HepG2 (cell line): ENCODE data around the gene OBSL1. TPM values are rescaled to one million over a fixed set of nuclear protein-coding genes. Genes with fewer than 3 reads are reported as not detected.

Source experiments
- ATF7-NPFF ChIP-seq: sonication (generic); formaldehyde crosslinking; IDR thresholded peaks from 2 replicates; pipeline ENCODE4 v1.8.1; 2023; ENCODE audit warnings: mild to moderate bottlenecking, low read depth, missing genetic modification reagents, moderate library complexity
- CREBL2 ChIP-seq: sonication (generic); formaldehyde crosslinking; IDR thresholded peaks from 2 replicates; pipeline ENCODE4 v1.8.1; 2023; ENCODE audit warnings: missing genetic modification reagents, mild to moderate bottlenecking, borderline replicate concordance
- GRHL1 ChIP-seq: sonication (generic); formaldehyde crosslinking; conservative IDR thresholded peaks from 2 replicates; pipeline ENCODE4 v1.8.0; 2022; ENCODE audit warnings: missing genetic modification reagents
- MAX ChIP-seq: IDR thresholded peaks from 2 replicates; pipeline ENCODE4 v1.6.1; 2012; ENCODE audit warnings: inconsistent platforms
- MLX ChIP-seq: IDR thresholded peaks from 2 replicates; pipeline ENCODE4 v1.6.1; 2016
- RARG ChIP-seq: sonication (generic); formaldehyde crosslinking; IDR thresholded peaks from 2 replicates; pipeline ENCODE4 v1.4.0; 2020; ENCODE audit warnings: low read depth, mild to moderate bottlenecking, missing genetic modification reagents
- RBAK ChIP-seq: sonication (generic); formaldehyde crosslinking; IDR thresholded peaks from 2 replicates; pipeline ENCODE4 v1.5.1; 2020; ENCODE audit warnings: mild to moderate bottlenecking, missing genetic modification reagents
- RFX5 ChIP-seq: IDR thresholded peaks from 2 replicates; pipeline ENCODE4 v1.6.1; 2011; ENCODE audit warnings: low read depth, low read length, improper control_type of control experiment
- SALL1 ChIP-seq: sonication (generic); formaldehyde crosslinking; IDR thresholded peaks from 2 replicates; pipeline ENCODE4 v1.8.0; 2022; ENCODE audit warnings: mild to moderate bottlenecking, missing genetic modification reagents
- SP2 ChIP-seq: sonication (generic); formaldehyde crosslinking; IDR thresholded peaks from 2 replicates; pipeline ENCODE4 v1.5.1; 2020; ENCODE audit warnings: mild to moderate bottlenecking, missing genetic modification reagents
- ZBTB33 ChIP-seq: sonication (generic); formaldehyde crosslinking; IDR thresholded peaks from 2 replicates; pipeline ENCODE4 v1.4.0; 2020; ENCODE audit warnings: missing genetic modification reagents
- ZBTB49 ChIP-seq: sonication (generic); formaldehyde crosslinking; IDR thresholded peaks from 2 replicates; pipeline ENCODE4 v1.4.0; 2020; ENCODE audit warnings: missing genetic modification reagents, borderline replicate concordance
- ZKSCAN1 ChIP-seq: fragments of 150-350 bp; IDR thresholded peaks from 2 replicates; pipeline ENCODE4 v1.6.1; 2014; ENCODE audit warnings: low read length
- ZNF121 ChIP-seq: sonication (generic); formaldehyde crosslinking; IDR thresholded peaks from 2 replicates; pipeline ENCODE4 v1.5.0; 2020; ENCODE audit warnings: mild to moderate bottlenecking, missing genetic modification reagents
- ZNF225 ChIP-seq: sonication (generic); formaldehyde crosslinking; IDR thresholded peaks from 2 replicates; pipeline ENCODE4 v1.4.0; 2020; ENCODE audit warnings: mild to moderate bottlenecking, missing genetic modification reagents
- ZNF609 ChIP-seq: sonication (generic); formaldehyde crosslinking; IDR thresholded peaks from 2 replicates; pipeline ENCODE4 v1.4.0; 2020; ENCODE audit warnings: mild to moderate bottlenecking, missing genetic modification reagents, borderline replicate concordance
- ZNF792 ChIP-seq: IDR thresholded peaks from 2 replicates; pipeline ENCODE4 v1.6.1; 2016
- polyA plus RNA-seq, 8 experiments: library from polyadenylated mRNA; depleted of rRNA in 3 of 8; stranded (reverse) in 7 of 8; unstranded in 1 of 8; fragments of >200 nt; fragmentation: Illumina TruSeq in 4 of 8; extraction: Trizol in 4 of 8; gene quantifications; 2 replicates each; pipeline versions ENCODE4 v1.2.1 to v1.2.3, GENCODE V29; 2011 to 2016; ENCODE audit warnings: low read depth in 4 of 8, missing spikeins in 1 of 8, mixed read lengths in 1 of 8; ENCODE audit not compliant: insufficient read depth in 1 of 8
- total RNA-seq, 5 experiments: library from RNA; depleted of rRNA; stranded (reverse); fragments of >200 nt; fragmentation: Illumina TruSeq; extraction: Trizol; gene quantifications; 2 replicates each; pipeline ENCODE4 v1.2.3, GENCODE V29; 2016; ENCODE audit warnings: low read depth in 1 of 5

OBSL1 gene
- total and polyA plus RNA-seq, 2 of the 13 experiments (the other 11 are each of a cell fraction or from before 2014, with no cell fraction given) = 86.7 to 218 TPM

- TF ChIP-seq MLX (CRISPR knock-in tag) (no peak), ZNF121 (no peak), ZBTB33 (CRISPR knock-in tag) (no peak), MAX (no peak), ATF7-NPFF (CRISPR knock-in tag) (no peak), ZKSCAN1 (no peak), CREBL2 (no peak), RFX5 (no peak), SALL1 (no peak; the same call in 1 of the 2 replicates), RBAK (CRISPR knock-in tag) (0 out of 2 replicates have a peak, but pooled peaks have one; percentile 21), ZBTB49 (CRISPR knock-in tag) (no peak), RARG (CRISPR knock-in tag) (no peak), SP2 (CRISPR knock-in tag) (0 out of 2 replicates have a peak, but pooled peaks have one; percentile 27), ZNF225 (CRISPR knock-in tag) (no peak), GRHL1 (no peak), ZNF792 (no peak), ZNF609 (CRISPR knock-in tag) (no peak)
These were observed 1.1 kb upstream of the OBSL1 start, which contains the start of gene INHA (continued) for GRCh38 chr2:219572237-219573001.
